Mesenteric fat pad (tissue), 1 donor: ENCODE data around the gene PARVG. TPM values are rescaled to one million over a fixed set of nuclear protein-coding genes. Genes with fewer than 3 reads are reported as not detected.

ENCODE experiments used
- DNase-seq: peaks from one replicate; pipeline ENCODE4 v3.0.0-alpha.2; 2020; ENCODE audit warnings: low spot score
- total RNA-seq: library from RNA; stranded (reverse); fragmentation: NEBNext Ultra II Directional; extraction: Animal tissue kit (Norgen Biotek cat#: 25700); gene quantifications from one replicate; pipeline ENCODE4 v1.2.1, GENCODE V29; 2021
- donor health status: DM: yes; HTN: yes; CAD: no.

The PARVG gene
- total RNA-seq, 1 donor from 2014 or later: 23.0 TPM

DNA sequence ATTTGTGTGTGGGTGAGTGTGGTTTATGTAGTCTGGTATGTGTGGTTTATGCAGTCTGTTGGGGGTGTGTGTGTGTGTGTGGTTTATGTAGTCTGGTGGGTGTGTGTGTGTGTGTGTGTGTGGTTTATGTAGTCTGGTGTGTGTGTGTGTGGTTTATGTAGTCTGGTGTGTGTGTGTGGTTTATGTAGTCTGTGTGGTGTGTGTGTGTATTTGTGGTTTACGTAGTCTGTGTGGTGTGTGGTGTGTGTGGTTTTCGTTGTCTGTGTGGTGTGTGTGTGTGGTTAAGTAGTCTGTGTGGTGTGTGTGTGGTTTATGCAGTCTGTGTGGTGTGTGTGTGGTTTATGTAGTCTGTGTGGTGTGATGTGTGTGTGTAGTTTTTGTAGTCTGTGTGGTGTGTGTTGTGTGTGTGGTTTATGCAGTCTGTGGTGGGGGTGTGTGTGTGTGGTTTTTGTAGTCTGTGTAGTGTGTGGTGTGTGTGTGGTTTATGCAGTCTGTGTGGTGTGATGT, 26.2 kb upstream of the PARVG start:
- no peak for DNase-seq

DNA sequence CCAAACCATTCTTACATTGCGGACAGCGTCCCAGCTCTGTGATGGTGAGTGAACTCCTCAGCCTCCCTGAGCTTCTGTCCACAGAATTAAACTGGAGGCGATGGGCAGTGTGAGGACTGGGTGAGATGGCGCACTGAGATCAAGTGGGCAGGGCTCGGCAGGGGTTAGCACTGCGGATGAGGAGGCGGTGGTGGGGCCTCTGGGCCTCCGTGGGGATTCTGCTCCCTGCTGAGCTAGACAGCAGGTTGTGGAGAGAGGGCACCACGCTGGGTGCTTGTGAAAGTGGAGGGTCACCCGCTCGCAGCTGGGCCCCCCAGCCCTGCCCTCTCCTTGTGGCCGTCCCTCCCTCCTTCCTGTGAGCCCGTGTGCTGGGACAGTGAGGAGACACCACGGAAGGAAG, 25.6 kb upstream of the PARVG start:
- DNase-seq: no peak

DNA sequence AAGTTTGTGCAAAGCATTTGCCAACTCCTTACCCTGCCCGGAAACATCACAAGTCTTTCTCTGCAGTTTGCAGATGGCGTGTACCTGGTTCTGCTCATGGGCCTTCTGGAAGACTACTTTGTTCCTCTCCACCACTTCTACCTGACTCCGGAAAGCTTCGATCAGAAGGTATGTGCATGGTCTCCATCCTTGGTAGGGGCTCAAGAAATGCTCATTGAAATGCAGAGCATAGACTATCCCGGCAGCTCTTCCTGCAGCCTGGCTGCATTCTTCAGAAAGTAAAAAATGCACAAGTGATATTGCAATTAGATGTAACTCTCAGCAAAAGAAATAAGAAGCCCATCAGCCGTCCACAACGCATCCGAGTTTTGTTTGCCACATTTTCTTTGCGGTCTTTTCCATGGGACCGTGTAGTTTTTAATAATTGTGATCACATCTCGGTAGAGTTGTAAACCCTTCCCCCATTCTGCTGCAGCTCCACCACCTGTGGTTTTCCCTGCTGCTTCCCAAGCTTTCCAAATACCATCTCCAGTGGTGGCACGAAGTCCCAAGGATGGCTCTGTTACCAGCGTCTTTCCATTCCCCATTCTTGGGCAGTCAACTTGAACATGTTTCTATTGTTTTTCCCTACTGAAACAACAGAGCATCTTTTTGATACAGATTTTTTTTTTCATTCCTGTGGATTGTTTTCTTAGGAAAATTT, 22.7 kb upstream of the PARVG start:
- DNase-seq: no peak

DNA sequence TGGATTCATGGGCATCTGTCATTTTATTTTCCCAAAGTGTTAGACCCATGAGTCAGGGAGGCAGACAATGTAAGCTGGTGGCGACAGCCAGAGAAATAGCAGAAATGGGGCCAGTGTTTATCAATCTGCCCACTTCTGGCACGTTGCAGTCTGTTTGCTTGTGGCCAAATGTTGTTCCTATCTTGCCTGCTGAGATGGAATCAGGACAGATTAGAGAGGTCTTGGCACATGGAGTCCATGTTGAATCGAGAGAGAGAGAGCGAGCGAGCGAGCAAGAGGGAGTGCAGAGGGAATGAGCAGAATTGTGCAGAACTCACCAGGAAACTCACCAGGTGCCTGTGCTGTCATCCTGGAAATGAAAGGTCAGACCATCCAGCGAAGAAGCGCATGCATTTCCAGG, 21.9 kb upstream of the PARVG start:
- DNase-seq: no peak

DNA sequence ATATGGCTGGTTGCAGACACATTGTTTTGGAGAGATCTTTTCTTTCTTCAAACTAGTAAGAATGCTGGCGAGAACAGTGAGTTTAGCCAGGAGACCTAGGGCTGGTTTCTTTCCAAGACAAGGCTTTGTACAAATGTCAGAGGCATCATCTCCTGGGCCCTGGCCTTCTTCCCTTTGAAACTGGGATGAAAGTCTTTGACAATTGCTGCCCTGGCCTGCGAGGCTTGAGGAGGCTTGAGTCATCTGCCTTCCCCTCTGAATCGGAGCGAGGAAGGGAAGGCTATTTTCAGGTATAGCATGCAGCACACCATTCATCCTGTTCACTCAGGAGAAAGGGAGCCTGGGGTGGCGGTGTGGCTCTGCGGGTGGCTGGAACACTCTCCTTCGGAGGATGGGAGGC, 21.5 kb upstream of the PARVG start:
- no peak for DNase-seq

DNA sequence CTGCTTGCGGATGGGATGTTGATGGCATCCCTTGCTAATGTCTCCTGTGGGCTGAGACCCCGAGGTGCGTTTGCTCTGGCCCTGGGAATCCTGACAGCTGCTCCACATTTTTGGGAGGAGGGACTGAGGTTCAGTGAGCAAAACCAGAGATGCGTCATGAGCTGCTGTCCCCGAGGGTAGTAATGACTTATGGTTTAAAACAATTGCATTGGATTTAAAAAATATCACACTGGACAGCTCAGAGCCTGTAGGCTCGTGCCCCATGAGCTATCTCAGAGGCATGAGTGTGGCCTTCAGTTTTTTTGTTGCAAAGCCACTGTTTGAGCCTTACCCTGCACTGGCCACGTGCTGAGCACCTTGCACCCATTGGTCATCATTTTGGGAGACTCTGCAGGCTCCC, 20.9 kb upstream of the PARVG start:
- DNase-seq: no peak

DNA sequence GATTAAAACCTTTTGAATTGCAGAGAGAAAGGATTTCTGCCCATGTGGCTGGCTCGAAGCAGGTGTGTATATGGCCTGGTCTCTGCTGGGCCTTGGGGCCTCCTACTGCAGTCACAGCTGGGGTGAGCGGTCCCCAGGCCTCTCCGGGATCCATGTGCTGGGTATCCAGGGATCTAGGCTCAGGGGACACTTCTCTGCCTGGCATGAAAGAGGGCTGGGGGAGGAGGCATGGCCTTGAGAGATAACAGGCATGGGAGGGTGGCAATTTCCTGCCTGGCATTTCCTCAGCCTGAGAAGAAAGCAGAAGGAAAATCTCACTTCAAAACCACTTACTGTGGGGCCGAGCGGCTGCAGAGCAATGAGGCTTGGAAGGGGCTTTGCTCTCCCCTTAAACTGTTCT, 20.3 kb upstream of the PARVG start:
- no peak for DNase-seq

DNA sequence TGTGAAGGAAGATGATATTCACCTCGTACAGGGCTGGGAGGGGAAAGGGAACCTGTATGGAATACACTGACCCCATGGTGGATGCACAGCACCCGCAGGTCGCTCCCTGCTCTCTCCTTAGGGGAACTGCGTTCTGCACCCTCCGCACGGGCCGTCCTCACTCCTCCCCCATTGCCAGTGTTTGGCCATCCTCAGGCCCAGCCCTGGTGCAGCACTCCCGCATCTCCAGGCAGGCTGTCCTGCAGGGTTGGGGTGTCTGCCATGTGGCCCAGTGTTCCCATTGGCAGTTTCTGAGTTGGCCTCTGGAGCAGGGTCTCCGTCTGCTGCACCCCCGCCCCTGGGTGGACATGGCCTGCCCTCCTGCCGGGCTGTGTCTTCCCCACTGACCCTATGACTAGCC, 19.1 kb upstream of the PARVG start:
- DNase-seq: no peak

DNA sequence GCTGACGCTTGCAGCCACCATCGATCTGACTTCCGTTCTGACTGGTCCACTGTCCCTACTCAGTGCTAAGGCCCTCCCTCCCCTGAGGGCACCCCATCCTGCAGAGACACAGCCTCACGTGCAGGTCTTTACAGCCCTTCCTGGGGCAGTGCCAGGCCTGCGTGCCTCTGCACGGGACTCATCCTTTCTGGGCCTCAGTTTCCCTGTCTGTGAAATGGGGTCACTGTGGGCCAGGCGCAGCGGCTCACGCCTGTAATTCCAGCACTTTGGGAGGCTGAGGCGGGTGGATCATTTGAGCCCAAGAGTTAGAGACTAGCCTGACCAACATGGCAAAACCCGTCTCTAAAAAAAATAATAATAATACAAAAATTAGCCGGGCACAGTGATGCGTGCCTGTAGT, 17.8 kb upstream of the PARVG start:
- no peak for DNase-seq

DNA sequence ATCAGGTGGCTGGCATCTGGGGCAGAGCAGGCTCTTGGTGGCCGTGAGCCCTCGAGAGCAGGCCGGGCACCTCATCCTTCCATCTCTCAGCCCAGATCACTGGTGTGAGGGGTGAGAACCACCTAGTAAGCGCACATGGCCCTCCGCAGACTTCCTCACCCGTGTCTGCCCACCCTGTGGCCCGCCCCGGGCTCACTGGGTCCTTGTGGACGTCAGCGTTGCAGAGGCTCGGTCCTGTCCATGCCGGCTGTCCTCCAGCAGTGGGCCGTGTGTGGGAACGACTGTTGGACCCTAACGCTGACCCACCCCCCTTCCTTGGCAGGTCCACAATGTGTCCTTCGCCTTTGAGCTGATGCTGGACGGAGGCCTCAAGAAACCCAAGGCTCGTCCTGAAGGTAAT, 17.2 kb upstream of the PARVG start:
- DNase-seq: no peak

DNA sequence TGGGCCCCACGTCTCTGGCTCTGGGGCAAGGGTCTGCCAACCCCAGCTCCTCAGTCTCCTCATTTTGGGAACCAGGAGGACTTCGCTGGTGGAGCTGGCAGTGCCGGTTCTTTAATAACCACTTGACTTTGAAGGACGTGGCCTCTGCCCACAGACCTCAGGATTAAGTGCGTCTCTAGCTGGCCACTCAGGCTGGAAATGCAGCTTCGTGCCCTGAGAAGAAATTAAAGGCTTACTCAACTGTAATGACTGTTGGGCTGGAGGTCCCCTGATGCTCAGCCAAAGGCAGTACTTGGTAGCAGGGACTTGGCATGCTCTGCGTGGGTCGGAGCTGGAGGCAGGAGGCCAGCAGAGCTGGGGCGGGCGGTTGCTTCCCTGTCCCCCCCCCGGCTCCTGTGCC, 16.7 kb upstream of the PARVG start:
- no peak for DNase-seq

DNA sequence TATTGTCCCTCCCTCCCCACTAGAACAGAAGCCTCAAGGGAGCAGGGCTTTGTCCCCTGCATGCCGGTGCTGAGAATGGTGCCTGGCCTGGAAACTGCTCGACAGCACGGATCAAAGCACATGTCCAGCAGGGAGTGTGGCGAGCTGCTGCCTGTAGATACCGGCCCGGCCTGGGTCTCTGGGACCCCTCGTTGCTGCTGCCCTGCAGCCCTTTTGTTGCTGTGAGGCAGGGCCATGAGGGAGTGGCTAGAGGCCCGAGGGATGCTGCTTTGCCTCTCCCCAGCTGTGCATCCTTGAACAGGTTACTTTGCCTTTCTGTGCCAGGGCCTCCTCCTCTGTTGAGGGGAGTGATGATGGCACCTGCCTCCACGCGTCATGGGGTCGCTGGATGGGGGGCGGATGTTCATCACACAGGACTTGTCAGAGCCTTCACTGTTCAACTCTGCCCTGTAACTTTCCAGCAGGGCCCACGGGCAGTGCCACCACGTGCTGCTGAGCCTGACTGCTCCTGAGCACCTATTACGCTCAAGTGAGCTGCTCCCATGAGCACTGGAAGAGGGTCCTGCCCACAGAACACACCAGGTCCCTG, 15.3 kb upstream of the PARVG start:
- no peak for DNase-seq

DNA sequence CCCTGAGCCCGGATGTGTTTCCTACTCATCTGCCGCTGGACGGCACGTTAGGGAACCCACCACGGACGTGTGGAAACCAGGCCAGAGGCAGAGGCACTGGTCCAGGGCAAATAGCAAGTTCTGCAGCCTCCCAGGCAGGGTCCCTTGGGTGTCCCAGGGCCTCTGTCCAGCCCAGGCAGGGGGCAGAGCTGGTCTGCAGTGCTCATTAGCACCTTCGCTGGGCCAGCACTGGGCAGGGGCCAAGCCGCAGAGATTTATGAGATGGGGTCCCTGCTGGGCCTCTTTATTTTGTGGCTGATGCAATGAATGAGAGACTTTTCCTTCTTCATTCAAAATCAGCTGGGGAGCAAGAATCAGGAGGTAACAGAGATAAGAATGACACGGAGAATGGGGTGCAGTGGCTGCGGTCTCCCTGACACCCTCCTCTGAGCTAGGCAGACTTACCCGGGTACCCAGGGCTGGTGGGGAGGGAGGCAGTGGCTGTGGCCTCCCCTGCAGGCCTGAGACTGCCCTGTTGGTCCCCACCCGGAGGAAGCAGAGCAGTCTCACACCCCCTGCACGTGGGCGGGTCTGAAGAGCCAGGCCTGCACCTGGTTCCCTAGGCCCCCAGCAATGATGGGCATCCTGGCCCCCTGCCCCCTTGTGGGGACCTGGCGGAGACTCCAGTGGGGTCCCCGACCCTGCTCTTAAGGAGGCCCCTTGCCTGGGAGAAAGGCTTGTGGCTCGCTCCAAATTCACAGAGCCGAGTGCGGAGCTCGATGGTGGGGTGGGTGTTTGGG, 14.0 kb upstream of the PARVG start:
- no peak for DNase-seq

DNA sequence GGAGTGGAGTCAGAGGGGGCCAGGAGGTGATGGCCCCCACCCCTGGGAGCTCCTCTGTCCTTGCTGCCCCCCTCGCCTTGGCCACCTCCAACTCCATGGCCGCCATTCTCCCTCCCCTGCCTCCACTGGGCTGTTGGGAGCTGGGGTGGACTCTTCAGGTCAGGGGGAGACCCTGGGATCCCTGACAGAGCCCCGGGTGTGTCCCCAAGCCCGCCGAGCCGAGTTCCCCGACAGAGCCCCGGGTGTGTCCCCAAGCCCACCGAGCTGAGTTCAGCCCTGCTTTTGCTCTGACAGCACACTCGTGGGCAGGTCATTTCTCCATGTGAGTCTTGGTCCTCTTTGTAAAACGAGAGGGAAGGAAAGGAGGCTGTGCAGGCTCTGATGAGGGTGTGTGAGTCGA, 13.2 kb upstream of the PARVG start:
- no peak for DNase-seq

DNA sequence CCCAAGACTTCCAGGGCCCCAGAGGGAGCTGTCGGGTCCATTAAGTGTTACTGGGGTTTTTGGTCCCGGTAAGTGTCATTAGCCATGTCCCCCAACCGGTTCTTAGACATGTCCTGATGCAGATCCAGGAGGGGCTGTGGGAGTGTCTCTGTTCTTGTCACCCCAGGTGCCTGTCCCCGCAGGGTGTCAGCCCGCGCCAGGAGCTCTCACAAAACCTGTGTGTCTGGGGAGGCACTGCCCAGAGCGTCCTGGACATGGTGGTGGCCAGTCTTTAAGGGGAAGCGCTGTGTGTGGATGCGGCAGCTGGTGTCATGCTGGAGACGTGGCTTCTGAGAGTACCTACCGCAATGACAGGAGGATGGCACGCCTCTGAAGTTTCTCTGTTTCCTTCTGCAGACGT, 12.5 kb upstream of the PARVG start:
- no peak for DNase-seq

DNA sequence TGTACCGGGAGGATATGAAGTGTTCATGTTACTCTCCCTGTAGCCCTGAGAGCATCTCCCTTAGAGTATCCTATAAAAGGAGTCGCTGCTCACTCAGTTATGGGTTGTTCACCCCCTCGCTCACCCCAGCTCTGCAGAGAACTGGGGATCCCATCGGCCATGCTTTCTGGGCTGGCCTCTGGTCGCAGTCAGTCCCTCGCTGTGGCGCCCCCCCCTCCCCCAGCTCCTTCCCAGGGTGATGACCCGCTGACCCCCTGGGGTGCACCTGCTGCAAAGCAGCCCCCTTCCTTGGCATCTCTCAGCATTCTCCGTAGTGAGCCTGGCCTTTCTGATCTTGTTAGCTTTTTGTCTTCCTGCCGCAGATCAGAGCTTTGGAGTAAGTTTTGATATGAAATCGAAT, 10.3 kb upstream of the PARVG start:
- no peak for DNase-seq

DNA sequence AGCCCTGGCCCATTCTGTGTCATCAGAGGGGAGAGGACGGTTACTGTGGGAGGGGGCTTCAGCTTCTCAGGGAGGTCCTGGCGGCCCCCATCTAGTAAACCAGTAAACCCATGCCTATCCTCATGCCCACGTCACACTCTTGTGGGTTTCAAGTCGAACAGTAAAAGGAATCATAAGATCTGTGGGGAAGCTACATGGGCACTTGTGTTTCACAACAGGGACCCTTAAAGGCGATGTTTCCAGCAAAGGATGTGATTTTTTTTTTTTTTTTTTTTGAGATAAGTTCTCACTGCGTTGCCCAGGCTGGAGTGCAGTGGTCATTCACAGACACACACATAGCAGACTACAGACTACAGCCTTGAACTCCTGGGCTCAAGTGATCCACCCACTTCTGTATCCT, 9.2 kb upstream of the PARVG start:
- DNase-seq: no peak

DNA sequence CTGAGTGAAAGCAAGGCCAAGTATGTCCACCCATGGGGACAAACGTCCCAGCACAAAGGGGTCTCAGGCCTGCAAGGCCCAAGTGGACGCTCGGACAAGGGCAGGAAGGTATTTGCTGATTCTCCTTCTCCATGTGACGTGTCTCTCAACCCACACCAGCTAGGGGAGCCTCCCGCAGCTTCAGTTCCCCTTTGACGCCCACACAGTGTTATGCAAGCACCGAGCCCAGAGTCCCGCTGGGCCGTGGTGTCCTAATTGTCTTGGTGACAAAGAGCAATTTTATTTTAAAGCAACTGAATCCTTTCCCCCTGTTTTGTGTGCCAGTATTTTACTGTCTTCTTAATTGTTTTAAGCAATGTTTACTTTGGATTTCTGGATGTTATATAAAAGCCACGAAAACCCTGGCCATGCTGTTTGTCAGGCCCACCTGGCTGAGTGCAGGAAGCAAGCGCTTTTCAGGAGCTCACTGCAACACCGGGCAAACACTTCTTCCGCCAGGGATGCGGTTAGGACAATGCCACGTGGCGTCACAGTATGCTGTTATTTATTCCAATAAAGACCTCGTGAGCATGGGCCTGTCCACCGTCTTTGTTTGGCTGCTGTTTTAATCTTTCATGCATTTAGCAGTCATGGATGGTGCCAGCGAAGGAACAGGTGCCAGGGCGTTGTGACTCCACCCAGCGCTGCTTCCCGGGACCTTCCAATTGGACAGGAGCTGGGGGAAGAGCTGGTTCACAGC, 8.2 kb upstream of the PARVG start:
- no peak for DNase-seq

DNA sequence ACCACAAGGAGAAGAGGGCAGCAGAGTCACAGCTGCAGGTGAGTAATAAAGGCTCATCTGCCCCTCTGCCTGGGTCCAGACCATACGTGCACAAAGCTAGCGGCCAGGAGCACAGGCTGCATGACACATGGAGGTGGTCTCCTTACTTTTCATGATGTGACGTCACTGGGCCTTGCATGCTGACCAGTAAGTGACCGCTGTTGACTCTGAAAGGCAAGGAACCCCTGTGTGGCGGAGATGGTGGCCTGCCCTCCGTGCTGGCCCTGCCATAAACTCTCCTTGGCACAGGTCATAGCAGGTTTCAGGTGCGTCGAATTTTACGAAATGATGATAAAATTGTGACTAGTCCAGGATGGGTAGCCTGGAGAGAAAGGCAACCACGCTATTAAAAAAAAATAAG, 7.6 kb upstream of the PARVG start:
- no peak for DNase-seq

DNA sequence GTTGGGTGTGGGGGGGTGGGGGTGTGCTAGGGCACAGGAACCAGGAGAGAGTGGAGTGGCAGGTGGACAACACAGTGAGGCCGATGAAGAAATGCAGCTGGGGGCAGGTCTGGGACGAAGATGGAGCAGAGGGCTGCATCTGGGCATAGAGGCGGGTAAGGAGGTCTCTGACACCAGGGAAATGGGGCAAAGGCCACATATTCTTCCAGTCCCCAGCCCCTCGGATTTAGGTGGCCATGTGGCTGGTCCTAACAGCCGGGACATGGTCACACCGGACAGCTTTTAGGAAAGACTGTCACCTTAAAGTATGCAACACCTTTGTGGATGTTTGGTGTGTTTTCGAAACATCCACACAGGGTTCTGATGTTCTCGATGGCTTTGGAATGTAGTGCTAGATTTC, 5.0 kb upstream of the PARVG start:
- no peak for DNase-seq

DNA sequence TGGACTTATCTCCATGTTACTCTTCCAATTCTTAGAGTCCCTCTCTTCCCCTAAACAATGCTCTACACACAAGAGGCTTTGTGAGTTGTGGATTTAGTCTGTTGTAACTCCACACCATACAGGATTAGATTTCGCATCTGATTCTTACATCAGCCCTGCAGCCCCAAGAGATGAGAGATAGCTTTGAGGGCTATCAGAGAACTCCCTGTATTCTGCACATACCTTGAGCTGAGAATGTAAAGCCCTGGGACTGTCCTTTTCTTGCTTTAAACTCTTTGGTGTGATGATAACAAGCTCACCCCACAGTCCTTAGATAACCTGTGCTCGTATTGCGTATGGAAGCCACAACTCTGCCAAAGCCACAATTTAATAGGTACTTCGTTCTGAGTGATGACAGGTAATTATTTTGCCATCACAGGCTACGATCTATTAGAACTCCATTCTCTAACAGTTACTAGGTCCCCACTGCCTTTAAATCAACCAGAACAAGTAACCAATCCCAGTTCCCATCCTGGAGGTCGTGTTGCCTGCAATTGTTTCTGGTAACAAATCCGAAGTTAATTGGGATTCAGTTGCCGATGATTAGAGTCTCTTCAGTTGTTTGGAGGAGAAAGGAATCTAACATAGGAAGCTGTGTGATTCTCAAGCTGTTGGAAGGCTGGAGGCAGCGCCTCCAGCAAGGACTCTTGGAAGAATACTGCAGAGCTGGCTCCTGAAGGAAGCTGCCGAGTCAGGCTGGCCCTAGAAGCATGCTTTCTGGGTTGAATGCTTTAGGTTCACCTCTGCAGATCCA, 1.3 kb upstream of the PARVG start:
- no peak for DNase-seq
